Measurements from ENCODE around the gene ALOX5AP.

Gene ALOX5AP

GRCh38 chr13:30787738-30788525, 52.6 kb downstream of the ALOX5AP start:
- in situ Hi-C loops (cut with HindIII; ENCODE audit: low pct_ligation_motif_present, low sequenced_read_pairs), result no loop called here
- Histone ChIP-seq H3K36me3 (replicated peaks) (no peaks in the 10 kb centered on the region), H3K27ac (no peak overlapping the region), H3K27me3 (replicated peaks) (no peaks in the 10 kb centered on the region), H3K4me3 (ENCODE audit: low read depth, low read length) (no peak overlapping the region)
- TF ChIP-seq, protein P1, sequence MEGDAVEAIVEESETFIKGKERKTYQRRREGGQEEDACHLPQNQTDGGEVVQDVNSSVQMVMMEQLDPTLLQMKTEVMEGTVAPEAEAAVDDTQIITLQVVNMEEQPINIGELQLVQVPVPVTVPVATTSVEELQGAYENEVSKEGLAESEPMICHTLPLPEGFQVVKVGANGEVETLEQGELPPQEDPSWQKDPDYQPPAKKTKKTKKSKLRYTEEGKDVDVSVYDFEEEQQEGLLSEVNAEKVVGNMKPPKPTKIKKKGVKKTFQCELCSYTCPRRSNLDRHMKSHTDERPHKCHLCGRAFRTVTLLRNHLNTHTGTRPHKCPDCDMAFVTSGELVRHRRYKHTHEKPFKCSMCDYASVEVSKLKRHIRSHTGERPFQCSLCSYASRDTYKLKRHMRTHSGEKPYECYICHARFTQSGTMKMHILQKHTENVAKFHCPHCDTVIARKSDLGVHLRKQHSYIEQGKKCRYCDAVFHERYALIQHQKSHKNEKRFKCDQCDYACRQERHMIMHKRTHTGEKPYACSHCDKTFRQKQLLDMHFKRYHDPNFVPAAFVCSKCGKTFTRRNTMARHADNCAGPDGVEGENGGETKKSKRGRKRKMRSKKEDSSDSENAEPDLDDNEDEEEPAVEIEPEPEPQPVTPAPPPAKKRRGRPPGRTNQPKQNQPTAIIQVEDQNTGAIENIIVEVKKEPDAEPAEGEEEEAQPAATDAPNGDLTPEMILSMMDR (IDR thresholded peaks at IDR 0.05; ENCODE audit: low read depth, low read length, missing control alignments), result no peak
- DNase-seq, result peak; percentile 32

GRCh38 chr13:30789166-30789862, 54.0 kb downstream of the ALOX5AP start:
- DNase-seq, result no peak
- Histone ChIP-seq H3K27me3 (replicated peaks) (no peaks in the 10 kb centered on the region), H3K36me3 (replicated peaks) (no peaks in the 10 kb centered on the region), H3K27ac (no peak overlapping the region), H3K4me3 (ENCODE audit: low read depth, low read length) (no peak overlapping the region)
- TF ChIP-seq, protein P1 (IDR thresholded peaks at IDR 0.05; ENCODE audit: low read depth, low read length, missing control alignments), result no peak
- in situ Hi-C loops (cut with HindIII; ENCODE audit: low pct_ligation_motif_present, low sequenced_read_pairs), result no loop called here

GRCh38 chr13:30790592-30790991, 55.2 kb downstream of the ALOX5AP start:
- TF ChIP-seq, protein P1 (IDR thresholded peaks at IDR 0.05; ENCODE audit: low read depth, low read length, missing control alignments), result no peak
- Histone ChIP-seq H3K36me3 (replicated peaks) (no peaks in the 10 kb centered on the region), H3K27me3 (replicated peaks) (no peaks in the 10 kb centered on the region), H3K27ac (no peak overlapping the region), H3K4me3 (ENCODE audit: low read depth, low read length) (no peak overlapping the region)
- in situ Hi-C loops (cut with HindIII; ENCODE audit: low pct_ligation_motif_present, low sequenced_read_pairs), result no loop called here
- no peak for DNase-seq

DNA sequence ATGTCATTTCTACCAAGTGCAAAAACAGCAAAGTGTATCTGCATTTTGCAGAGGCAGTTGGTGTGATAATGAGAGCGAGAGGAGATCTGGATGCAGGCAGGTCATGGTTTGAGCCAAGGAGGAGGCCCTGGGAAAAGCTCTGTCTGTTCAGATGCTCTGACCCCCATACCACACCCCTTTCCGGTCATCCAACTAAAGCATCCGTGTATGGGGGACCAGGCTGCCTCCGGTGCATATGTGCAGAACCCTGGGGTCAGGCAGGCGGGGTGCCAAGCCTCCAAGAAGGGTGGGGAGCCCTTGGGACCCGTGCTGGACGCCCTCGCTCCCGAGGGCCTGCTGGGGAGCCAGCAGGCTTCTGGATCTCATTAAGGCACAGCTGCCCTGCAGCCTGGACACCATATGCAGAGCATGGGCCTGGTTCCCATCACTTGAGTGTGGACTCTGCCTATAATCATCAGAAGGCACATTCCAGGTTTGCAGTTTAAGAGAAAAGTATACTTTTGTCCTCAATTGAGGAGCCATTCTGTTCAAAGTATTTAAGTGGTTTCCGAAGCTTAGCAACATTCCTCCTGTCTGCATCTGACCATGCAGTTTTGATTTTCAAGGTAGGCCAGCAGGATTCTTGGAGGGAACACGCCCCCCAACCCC, 56.1 kb downstream of the ALOX5AP start:
- Histone ChIP-seq H3K36me3 (replicated peaks) (no peaks in the 10 kb centered on the region), H3K4me3 (ENCODE audit: low read depth, low read length) (no peak overlapping the region), H3K27ac (no peak overlapping the region), H3K27me3 (replicated peaks) (no peaks in the 10 kb centered on the region)
- no peak for DNase-seq
- TF ChIP-seq, protein P1 (IDR thresholded peaks at IDR 0.05; ENCODE audit: low read depth, low read length, missing control alignments), result no peak
- in situ Hi-C loops (cut with HindIII; ENCODE audit: low pct_ligation_motif_present, low sequenced_read_pairs), result no loop called here

DNA sequence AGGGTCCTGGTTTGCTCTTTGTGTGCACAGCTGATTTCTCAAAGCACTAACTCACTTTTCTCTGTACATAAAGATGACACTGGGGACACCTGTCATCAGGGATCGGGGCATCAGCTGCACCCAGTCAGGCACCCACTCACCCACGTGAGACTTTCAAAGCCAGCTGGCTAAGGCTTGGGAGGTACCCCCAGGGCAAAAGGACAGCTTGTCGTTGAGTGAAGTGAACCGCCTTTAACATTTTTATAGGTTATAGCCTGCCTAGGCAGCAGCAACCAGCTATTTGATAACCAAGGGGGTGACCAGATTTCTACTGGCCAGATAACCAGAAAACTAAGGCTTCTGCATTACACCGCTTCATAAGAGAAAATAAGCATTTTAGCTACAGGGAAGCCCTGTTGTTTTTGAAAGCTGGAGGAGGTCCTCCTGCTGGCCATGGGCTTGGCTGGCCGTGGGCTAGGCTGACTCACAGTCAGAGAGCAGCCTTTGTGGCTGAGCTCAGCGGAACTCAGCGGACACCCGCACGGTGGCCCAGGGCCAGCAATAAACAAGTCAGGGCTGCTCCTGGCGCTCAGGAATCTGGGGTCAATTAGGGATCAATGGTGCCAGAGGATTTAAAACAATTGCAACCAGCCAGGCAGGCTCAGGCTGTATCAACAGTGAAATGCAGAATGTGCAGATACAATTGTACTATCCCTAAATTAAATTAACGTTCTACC, 57.1 kb downstream of the ALOX5AP start:
- in situ Hi-C loops (cut with HindIII; ENCODE audit: low pct_ligation_motif_present, low sequenced_read_pairs), result no loop called here
- H3K4me3 ChIP-seq (ENCODE audit: low read depth, low read length), result no peak overlapping the region
- no peaks in the 10 kb centered on the region for H3K27me3 ChIP-seq (replicated peaks)
- peak; percentile 93 for DNase-seq
- H3K36me3 ChIP-seq (replicated peaks), result no peaks in the 10 kb centered on the region
- H3K27ac ChIP-seq, result peak overlapping the region; percentile 32
- TF ChIP-seq, protein P1 (IDR thresholded peaks at IDR 0.05; ENCODE audit: low read depth, low read length, missing control alignments), result peak; percentile 81

All from brain microvascular endothelial cell (primary cell).